DLD1 (cell line): ENCODE data around the gene CAMK2B.
"Not testable (repeated sequence)": the region's sequence is repeated elsewhere in the genome, so short reads cannot be mapped to it uniquely, and the experiment has no call there.

Experiments
- in situ Hi-C: cut with HindIII; loops from 2 replicates; pipeline ENCODE4 v1.10.0; 2017; ENCODE audit warnings: low sequenced_read_pairs

The CAMK2B gene

DNA sequence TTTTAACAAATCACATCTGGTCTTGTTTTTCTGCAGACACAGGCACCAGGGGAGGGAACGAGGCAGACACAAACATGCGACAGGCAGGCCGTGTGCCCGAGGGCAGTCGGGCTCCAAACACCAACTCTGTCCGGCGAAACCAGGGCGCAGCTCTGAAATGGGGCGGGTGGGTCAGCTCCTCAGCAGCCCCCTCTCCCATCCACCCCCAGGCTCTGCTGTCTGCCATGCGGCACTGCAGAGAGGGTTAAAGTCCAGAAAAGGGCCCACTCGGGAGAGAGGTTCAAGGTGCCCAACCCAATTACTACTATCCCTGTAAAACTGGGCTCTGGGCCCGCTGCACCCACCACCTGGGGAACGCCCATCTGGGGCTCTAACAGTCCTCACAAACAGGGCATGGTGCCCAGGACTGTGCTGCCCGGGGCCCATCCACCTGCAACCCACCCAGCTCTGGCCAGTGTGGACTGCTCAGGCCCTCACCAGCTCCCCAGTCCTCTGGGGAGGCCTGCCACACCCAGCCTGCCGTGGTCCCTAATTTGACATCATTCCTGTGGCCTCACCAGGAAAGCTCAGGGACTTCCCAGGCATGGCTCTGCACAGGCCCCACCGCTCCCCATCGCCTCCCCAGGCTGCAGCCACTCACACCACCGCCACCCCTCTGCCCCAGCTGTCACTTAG, 105.9 kb downstream of the CAMK2B start:
- in situ Hi-C loops = loop anchor here (10.0 kb wide), 1 partner anchor 155 kb away; the partner anchor contains the start of gene PGAM2

DNA sequence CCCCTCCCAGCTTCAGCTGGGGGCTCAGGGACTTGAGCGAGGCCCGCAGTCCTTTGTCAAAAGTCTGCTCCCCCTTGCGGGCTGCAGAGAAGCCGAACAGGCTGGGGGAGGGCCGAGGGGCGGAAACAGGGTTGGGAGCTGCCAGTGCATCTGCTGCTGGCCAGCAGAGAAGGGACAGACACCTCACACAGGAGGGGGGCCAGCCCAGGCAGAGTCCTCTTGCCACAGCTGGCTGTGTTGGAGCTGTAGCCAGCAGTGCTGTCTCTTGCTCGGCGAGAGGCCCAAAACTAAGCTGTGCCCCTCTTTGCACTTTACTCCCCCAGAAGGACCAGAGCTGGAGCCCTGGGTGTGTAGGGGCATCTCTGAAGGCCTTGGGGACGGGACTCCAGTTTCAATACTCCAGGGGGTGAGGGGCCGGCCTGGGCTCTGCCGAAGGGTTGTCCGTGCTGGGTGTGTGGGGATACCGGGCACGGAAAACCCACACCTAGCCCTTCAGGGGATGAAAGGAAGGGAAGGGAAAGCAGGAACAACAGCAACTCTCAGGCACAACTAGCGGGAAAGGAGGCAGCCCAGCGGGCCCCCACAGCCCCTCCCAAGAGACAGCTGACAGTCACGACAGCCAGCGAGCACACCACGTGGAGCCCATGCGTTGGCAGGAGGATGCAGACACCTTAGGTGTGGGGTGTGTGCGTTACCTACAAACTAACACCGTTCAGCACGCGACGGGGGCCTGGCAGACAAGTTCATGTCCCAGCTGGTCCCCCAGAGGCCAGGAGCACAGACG, 106.8 kb downstream of the CAMK2B start:
- in situ Hi-C loops = loop anchor here (10.0 kb wide), 1 partner anchor 154 kb away; the partner anchor contains the start of gene PGAM2

DNA sequence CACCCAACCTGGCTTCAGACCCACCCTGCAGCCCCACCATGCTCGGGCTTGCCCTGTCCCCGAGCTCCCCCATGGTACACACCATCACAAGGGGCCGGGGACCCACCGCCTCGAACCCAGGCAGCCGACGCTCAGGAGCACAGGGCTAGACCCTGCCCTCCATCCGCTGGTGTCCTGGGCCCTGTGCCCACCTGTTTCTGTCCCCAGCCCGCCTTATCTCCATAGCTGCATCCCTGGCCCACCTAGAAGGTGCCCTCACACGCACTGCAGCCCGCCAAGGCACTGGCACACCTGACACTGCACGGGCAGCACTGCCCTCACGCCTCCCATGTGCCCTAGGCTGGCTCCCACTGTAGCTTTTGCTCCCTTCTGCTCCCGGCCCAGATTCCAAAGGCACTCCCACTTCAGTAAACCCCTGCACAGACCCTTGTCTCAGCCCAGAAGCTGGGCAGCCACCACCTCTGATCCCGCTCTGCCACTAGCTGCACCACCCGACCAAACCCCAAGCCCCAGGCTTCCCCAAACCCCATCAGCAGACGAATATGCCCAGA, 107.5 kb downstream of the CAMK2B start:
- in situ Hi-C loops = loop anchor here (10.0 kb wide), 1 partner anchor 153 kb away; the partner anchor contains the start of gene PGAM2

DNA sequence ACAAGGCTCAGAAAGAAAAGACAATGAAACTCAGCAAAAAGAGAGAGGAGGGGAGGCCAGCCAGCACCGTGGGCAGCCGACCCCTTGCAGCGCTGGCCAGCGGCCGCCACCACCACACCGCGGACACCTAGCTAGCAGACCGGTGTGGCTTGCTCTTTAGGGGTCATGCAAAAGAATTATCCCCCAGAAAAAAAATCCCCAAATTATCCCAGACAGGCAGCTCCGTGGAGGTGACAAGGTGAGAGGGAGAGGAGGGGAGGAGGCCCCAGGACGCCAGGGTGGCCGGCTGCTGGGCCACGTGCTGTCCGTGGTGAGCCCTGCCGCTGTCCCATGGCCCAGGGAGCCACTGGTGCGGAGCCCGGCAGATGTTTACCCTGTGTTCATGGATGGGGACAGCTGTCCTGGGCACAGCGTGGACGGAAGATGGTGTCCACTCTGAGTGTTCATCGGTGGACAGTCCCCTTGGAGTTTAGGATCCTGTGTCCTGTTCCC, 108.1 kb downstream of the CAMK2B start:
- in situ Hi-C loops = loop anchor here (10.0 kb wide), 1 partner anchor 152 kb away; the partner anchor contains the start of gene PGAM2

DNA sequence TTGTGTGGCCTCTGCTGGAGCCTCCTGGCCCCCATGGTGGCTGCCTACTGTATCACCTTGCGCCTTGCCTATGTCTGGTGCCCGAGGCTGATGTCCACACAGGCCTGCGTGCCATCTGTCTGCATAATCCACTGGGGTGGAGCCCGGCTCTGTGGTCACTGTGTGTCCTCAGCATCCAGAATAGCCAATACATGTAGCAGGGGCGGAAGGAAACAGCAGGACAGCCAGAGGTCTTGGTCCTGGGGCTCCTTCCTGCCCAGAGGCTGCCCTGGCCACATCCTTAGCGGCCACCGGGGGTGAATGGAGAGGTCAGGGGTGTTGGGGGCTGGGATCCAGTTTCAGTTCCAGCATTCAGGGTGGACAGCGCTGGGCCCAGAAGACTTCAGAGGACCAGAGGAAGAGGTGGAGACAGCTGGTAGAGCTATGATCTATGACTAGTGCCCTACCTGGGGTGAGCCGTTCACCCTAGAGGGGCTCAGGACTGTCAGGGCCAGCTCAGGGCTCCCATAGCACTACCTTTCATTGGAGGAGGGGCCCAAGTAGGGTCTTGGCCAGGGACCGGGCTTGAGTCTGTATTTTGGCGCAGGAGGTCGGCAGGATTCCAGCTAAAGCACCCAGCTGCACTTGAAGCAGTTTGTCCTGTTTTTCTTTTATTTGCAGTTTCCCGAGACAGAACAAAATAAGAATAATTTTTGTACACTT, 108.7 kb downstream of the CAMK2B start:
- in situ Hi-C loops = loop anchor here (10.0 kb wide), 1 partner anchor 152 kb away; the partner anchor contains the start of gene PGAM2

DNA sequence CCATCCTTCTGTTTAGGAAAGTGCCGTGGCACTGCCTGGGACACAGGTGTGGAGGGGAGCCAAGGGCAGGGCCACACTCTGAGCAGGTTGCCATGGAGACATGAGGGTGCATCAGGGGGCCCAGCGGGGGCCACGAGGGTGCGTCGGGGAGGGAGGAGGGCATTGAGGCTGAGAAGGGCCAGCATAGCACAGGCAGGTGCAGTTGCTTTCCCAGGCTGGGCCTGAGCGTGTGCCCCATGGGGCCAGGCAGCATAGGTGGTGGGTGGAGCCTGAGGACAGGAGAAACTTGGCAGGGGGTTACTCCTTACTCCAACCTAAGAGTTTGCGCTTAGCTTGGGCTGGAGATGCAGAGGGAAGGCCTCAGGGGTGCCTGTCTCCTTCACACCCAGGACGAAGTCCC, 109.4 kb downstream of the CAMK2B start:
- in situ Hi-C loops = loop anchor here (10.0 kb wide), 1 partner anchor 151 kb away; the partner anchor contains the start of gene PGAM2

DNA sequence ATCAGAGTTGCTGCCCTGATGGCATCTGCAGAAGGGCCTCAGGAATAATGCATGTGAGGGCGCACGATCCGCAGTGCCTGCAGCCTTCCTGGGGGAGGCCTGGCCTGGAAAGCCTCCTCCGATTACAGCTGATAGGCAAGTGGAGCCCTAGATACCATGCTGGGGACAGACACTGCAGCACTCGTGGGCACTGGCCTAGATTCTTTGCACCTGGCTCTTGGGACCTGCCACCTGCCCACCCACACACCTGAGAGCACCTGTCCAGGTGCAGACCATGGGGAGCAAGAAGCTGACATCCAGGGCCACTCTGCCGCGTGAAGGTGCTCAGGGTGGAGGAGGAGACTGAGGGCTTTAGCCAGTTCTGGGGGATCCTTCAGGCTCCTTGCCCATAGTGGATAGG, 109.9 kb downstream of the CAMK2B start:
- in situ Hi-C loops = loop anchor here (10.0 kb wide), 1 partner anchor 151 kb away; the partner anchor contains the start of gene PGAM2

DNA sequence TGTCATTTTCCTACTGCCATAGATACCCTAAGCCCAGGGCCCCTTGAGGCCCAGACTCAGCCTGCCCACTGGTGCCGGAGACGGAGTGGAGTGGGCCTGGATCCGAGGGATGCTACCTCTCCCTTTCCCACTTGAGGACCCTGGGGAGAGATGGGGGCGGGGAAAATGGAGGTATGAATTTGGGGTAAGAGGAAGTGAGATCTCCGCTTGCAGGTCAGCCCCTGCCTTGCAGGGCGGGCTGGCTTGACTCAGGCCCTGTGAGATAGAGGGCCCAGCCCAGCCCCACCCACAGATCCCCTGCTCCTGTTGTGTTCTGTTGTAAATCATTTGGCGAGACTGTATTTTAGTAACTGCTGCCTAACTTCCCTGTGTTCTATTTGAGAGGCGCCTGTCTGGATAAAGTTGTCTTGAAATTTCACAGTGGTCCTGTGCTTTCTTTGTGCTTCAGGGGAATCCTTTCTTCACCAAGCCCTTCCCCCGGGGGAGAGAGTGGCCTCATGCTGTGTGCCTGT, 111.5 kb downstream of the CAMK2B start:
- in situ Hi-C loops = loop anchor here (10.0 kb wide), 1 partner anchor 149 kb away; the partner anchor contains the start of gene PGAM2

DNA sequence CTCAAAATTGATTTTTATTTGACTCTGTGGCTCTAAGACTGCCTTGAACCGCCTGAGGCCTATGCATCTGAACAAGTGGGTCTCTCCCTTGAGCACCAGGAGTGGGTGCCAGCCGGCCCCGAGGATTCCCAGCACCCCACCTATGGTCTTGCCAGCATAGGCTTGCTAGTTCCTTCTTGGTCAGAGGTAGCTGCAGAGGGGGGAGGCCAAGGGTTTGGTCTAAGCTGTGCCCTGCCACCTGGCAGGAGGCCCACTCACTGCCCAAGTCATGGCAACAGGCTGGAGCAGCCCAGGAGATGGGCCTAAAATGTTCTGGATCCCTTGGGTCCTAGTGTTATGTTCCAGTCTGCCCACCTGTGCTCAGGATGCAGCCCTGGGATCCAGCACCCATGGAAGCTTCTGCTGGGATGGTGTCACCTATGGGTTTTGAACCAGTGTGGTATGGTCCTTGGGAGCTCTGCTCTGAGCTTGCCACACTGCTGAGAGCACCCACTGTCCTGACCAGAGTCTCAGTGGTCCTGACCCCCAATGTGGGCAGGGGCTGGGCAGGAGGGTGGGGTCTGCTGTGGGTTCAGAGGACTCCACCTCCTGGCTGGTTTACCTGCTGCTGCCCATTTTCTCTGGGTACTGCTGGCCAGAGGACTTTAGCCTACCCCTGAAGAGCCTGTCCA, 112.1 kb downstream of the CAMK2B start:
- in situ Hi-C loops = loop anchor here (10.0 kb wide), 1 partner anchor 149 kb away; the partner anchor contains the start of gene PGAM2

DNA sequence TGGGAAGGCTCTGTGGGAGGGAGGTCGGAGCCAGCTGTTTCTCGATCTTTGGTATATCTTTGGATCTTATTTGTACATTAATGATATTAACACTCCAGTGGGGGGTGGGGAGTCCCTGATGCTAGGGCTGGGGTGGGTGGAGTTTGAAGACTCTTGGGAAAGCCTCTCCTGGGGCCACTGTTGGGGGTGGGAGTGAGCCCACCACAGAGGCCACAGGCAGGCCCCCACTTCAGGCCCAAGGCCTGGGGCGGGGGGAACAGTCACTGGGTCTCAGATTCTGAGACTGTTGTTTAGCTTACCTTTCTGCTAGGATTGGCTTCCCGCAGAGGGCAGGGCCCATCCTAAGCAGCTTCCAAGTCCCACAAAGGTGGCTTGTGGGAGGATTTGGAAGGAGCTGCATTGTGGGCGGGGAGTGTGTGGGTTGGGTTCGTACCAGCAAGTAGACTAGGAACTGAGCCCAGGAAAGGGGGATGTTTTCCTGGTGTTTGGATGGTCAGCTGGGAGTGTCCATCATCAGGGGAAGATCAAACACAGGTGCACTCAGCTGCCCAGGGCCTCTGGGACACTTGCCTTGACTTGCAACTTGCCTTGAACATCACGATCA, 112.7 kb downstream of the CAMK2B start:
- in situ Hi-C loops = loop anchor here (10.0 kb wide), 1 partner anchor 148 kb away; the partner anchor contains the start of gene PGAM2

DNA sequence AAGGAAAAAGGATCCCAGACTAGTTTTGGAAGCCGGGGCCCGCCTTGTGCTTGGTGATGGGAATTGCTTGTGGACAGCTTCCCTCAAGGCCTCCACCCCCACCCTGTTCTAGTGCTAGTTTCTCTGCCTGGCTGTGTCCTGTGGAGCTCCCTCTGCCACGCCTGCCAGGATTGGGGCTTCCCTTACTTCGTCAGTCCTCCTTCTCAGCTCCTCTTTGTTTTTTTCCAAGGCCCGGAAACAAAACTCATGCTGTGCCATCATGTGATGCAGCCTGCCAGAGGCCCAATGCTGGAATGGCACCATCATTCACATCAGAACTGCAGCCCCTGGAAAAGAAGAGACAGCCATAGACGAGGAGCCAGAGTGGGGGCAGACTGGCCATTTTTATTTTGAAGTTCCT, 113.4 kb downstream of the CAMK2B start:
- in situ Hi-C loops = loop anchor here (10.0 kb wide), 1 partner anchor 147 kb away; the partner anchor contains the start of gene PGAM2

DNA sequence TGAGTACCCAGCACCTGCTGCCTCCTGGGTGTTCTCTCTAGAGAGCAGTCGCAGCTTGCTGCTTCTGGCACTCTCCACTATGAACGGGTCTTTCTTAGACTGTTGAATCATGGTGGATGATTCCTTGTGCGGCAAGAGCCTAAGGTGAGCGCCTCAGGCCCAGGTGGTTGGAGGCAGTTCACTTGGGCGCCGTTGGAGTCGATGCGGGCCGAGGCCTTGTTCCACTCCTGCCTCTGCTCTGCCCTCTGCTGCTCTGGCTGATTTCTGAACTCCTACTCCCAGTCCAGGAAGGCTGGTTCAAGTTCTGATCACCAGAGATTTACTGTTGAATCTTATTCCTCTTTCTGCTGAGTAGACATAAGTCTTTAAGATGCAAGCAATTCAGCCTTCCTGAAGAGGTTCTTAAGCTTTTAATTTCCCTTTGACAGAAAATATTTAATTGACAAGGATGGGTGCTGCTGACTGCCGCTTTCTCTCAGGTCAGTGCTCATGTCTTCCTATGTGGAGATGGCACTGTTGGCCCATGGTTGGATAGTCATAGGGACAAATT, 114.2 kb downstream of the CAMK2B start:
- in situ Hi-C loops = loop anchor here (10.0 kb wide), 1 partner anchor 146 kb away; the partner anchor contains the start of gene PGAM2

DNA sequence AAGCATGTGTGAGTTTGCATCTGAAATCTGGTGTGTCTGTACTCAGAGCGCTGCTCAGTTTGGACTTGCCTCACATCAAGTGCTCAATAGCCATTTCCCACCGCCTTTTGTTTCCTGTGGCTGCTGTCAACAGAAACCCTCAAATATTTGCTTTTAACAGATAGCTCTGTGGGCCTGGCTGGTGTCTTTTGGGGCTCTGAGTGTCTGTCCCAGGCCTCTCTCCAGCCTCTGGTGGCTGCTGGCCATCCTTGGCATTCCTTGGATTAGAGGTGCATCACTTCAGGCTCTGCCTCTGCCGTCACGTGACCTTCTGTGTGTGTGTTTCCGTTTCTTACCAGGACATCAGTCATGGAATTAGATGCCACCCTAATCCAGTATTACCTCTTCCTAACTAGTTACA, 115.3 kb downstream of the CAMK2B start:
- in situ Hi-C loops = loop anchor here (10.0 kb wide), 1 partner anchor 145 kb away; the partner anchor contains the start of gene PGAM2

DNA sequence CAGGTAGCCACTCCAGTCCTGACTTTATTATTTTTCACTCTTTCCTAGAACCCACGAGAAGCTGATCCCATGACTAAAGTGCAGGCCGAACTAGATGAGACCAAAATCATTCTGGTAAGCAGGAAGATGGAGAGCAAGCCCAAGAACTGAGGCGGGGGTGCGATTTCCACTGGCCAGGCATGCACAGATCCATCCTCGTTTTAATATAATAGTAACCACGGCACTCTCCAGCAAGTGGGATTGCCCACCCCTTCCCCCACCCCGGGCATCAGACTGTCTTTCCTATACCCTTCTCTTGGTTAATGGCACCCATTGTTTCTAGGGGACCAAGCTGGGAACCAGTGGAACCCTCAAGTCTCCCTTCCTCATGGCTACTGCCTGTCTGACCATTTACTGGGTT, 117.3 kb downstream of the CAMK2B start:
- in situ Hi-C loops = no loop called here

DNA sequence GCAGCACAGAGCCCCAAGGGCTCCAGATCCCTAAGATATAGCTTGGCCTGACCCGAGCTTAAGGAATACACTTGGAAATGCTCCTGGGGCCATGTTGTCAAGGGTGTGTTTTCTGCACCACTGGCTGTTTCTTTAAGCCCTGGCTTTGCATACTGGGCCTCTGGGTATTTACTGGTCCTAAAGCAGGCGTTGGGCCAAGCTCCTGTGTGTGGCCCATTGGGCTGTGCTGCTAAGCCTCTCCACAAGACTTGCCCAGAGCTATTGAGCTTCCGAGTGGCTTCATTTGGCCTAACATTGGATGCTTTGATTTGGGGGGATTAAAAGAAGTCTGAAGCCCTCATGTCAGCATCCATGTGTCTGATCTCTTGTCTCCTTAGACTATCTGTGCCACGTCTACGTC, 119.4 kb downstream of the CAMK2B start:
- in situ Hi-C loops = no loop called here

DNA sequence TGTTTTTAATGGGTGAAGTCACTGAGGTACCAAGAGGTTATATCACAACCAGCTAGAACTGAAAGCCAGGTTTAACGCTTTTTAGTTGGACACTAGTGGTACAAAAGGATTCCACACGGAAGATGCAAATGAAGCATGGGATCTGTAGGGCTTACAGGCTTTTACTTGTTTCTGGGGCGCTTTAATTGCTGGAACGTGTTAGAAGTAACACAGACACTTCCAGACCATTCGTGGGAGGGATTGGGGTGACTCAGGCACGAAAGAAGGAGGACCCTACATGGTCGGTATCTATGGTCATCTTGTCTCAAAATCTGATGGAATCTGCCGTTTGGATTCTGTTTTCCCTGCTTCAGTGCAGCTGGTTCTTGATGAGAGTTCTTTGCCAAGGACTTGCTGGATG, 123.6 kb downstream of the CAMK2B start:
- in situ Hi-C loops = no loop called here

DNA sequence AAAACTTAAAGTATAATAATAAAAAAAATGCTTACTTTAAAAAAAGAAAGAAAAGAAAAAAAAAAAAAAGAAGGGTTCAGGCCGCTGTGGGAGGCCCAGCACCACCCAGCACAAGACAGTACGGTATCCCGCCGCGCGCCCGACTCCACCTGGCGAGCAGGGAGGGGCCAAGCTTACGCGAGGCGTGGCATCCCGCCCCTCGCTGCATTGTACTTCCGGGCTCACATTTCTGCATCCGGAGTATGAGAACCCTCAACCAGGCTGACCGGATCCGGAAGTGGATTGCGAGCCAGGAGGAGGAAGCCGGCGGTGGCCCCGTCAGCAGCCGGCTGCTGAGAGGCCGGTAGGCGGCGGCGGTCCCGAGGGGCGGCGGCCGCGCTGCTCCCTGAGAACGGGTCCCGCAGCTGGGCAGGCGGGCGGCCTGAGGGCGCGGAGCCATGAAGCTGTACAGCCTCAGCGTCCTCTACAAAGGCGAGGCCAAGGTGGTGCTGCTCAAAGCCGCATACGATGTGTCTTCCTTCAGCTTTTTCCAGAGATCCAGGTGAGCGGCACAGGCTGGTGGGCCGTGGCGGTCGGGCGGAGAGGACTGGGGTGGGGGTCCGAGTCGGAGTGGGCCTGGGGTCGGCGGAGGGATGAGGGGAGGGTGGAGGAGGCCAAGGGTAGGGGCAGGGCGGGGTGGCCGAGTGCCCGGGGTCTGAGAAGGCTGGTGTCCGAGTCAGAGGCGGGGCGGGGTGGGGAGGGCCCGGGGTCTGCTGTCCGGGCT, 124.5 kb downstream of the CAMK2B start, which contains the start of gene YKT6:
Gene YKT6, plus strand, starts transcription at position 280 of the 763 bp plus-strand sequence. Its CDS starts 158 bp downstream, at position 438.
- in situ Hi-C loops = no loop called here

DNA sequence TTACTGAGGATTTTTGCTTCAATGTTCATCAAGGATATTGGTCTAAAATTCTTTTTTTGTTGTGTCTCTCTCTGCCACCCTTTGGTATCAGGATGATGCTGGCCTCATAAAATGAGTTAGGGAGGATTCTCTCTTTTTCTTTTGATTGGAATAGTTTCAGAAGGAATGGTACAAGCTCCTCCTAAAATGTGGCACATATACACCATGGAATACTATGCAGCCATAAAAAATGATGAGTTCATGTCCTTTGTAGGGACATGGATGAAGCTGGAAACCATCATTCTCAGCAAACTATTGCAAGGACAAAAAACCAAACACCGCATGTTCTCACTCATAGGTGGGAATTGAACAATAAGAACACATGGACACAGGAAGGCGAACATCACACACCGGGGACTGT, 125.2 kb downstream of the CAMK2B start:
- in situ Hi-C loops = not testable (repeated sequence)
